Measurements from ENCODE around the gene ATP1A1.

Gene ATP1A1

GRCh38 chr1:116391185-116391584, 18.1 kb downstream of the ATP1A1 start:
- DNase-seq (ENCODE audit: low read depth in 2 of 2) = no peak

- no peak for DNase-seq (ENCODE audit: low read depth in 2 of 2)
Observed at GRCh38 chr1:116392717-116393404, 19.8 kb downstream of the ATP1A1 start.

GRCh38 chr1:116393792-116394191, 20.7 kb downstream of the ATP1A1 start:
- no peak for DNase-seq (ENCODE audit: low read depth in 2 of 2)

GRCh38 chr1:116394270-116394669, 21.2 kb downstream of the ATP1A1 start:
- DNase-seq (ENCODE audit: low read depth in 2 of 2) = no peak

- DNase-seq (ENCODE audit: low read depth in 2 of 2) = no peak
Observed at GRCh38 chr1:116396769-116397168, 23.7 kb downstream of the ATP1A1 start.

GRCh38 chr1:116397728-116398127, 24.7 kb downstream of the ATP1A1 start:
- no peak for DNase-seq (ENCODE audit: low read depth in 2 of 2)

- DNase-seq (ENCODE audit: low read depth in 2 of 2) = no peak
Observed at GRCh38 chr1:116400780-116401179, 27.7 kb downstream of the ATP1A1 start.

- no peak for DNase-seq (ENCODE audit: low read depth in 2 of 2)
Observed at GRCh38 chr1:116401646-116402176, 28.7 kb downstream of the ATP1A1 start.

- no peak for DNase-seq (ENCODE audit: low read depth in 2 of 2)
Observed at GRCh38 chr1:116402333-116402732, 29.3 kb downstream of the ATP1A1 start.

- DNase-seq (ENCODE audit: low read depth in 2 of 2) = no peak
Observed at GRCh38 chr1:116403496-116404136, 30.6 kb downstream of the ATP1A1 start.

- no peak for DNase-seq (ENCODE audit: low read depth in 2 of 2)
Observed at GRCh38 chr1:116404699-116405098, 31.7 kb downstream of the ATP1A1 start.

GRCh38 chr1:116405241-116406135, 32.4 kb downstream of the ATP1A1 start:
- DNase-seq (ENCODE audit: low read depth in 2 of 2) = no peak

GRCh38 chr1:116407033-116407432, 34.0 kb downstream of the ATP1A1 start:
- no peak for DNase-seq (ENCODE audit: low read depth in 2 of 2)

GRCh38 chr1:116408193-116408592, 35.1 kb downstream of the ATP1A1 start:
- no peak for DNase-seq (ENCODE audit: low read depth in 2 of 2)

GRCh38 chr1:116408803-116409720, 36.0 kb downstream of the ATP1A1 start:
- DNase-seq (ENCODE audit: low read depth in 2 of 2) = no peak

- DNase-seq (ENCODE audit: low read depth in 2 of 2) = no peak
Observed at GRCh38 chr1:116409751-116410191, 36.7 kb downstream of the ATP1A1 start.

- DNase-seq (ENCODE audit: low read depth in 2 of 2) = no peak
Observed at GRCh38 chr1:116411784-116412479, 38.9 kb downstream of the ATP1A1 start.

- DNase-seq (ENCODE audit: low read depth in 2 of 2) = no peak
Observed at GRCh38 chr1:116412480-116412798, 39.4 kb downstream of the ATP1A1 start.

GRCh38 chr1:116412898-116413297, 39.9 kb downstream of the ATP1A1 start:
- no peak for DNase-seq (ENCODE audit: low read depth in 2 of 2)

GRCh38 chr1:116413414-116413813, 40.4 kb downstream of the ATP1A1 start:
- no peak for DNase-seq (ENCODE audit: low read depth in 2 of 2)

- no peak for DNase-seq (ENCODE audit: low read depth in 2 of 2)
Observed at GRCh38 chr1:116414364-116414763, 41.3 kb downstream of the ATP1A1 start.

Measured in activated CD8-positive, alpha-beta memory T cell treated with anti-CD3 and anti-CD28 coated beads for 4 hours (primary cell).